HG02798 (cell line): ENCODE measurements around the gene LIN7B.
"Not testable (repeated sequence)": the region's sequence is repeated elsewhere in the genome, so short reads cannot be mapped to it uniquely, and the experiment has no call there.

ENCODE experiments used
- ATAC-seq: cut with Tn5 transposase; IDR thresholded peaks from one replicate; pipeline ENCODE4 v1.9.1; 2021; ENCODE audit warnings: mild to moderate bottlenecking; ENCODE audit not compliant: unreplicated experiment, poor library complexity

Gene LIN7B

GRCh38 chr19:49141352-49141751 is 27.2 kb downstream of the LIN7B start:
- no peak for ATAC-seq

DNA sequence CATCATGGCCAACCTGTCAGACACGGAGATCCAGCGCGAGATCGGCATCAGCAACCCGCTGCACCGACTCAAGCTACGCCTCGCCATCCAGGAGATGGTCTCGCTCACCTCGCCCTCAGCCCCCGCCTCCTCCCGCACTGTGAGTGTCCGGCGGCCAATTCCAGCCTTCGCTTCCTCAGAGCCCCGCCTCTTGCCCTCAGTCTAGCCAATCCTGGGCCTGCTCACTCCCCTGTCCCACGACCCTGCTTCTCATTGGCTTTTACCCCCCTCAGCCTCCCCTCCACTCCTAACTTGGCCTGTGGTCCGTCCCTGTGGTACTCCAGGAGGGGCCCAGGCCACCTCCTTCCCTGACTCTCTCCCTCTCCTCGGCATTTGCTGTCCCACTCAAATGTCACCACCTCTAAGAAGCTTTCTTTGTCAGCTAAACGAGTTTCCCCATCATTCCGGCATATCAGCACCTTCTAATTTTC is 28.7 kb downstream of the LIN7B start:
- ATAC-seq = peak; percentile 57

DNA sequence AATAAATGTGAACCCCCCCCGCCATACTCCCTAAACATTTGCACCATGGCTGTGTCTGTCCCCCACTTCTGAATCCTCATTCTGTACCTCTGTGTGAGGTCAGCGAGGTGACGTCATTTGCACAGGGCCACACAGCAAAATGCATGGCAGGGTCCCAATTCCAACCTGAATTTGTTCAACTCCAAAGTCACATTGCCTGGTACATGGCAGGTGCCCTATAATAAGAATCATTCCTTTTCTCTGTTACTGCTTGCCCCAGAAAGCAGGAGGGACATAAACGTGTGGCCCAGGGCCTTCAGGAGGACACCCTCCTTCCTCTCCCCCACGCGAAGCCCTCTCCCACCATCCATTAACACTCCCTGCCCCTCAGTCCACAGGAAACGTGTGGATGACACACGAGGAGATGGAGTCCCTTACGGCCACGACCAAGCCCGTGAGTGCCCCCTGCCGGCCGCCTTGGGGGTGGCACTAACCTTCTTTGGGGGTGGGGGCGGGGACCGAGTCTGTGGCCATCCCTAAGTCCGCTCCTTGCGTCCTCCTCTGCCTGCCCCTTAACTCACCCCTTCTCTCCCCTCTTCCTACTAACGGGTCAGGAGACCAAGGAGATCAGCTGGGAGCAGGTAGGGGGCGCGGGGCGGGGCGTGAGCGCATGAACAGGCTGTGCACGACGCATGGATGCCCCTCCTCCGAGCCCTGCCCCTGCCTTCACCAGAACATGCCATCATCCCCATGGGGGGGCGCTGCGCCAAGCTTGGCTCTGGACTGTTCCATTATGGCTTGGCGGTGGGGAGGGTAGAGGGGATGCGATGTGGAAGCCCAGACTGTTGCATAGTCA is 31.6 kb downstream of the LIN7B start:
- ATAC-seq = no peak

GRCh38 chr19:49146408-49146770 is 32.2 kb downstream of the LIN7B start:
- ATAC-seq = not testable (repeated sequence)

- ATAC-seq = no peak
These were observed 34.0 kb downstream of the LIN7B start for GRCh38 chr19:49148044-49148682.

DNA sequence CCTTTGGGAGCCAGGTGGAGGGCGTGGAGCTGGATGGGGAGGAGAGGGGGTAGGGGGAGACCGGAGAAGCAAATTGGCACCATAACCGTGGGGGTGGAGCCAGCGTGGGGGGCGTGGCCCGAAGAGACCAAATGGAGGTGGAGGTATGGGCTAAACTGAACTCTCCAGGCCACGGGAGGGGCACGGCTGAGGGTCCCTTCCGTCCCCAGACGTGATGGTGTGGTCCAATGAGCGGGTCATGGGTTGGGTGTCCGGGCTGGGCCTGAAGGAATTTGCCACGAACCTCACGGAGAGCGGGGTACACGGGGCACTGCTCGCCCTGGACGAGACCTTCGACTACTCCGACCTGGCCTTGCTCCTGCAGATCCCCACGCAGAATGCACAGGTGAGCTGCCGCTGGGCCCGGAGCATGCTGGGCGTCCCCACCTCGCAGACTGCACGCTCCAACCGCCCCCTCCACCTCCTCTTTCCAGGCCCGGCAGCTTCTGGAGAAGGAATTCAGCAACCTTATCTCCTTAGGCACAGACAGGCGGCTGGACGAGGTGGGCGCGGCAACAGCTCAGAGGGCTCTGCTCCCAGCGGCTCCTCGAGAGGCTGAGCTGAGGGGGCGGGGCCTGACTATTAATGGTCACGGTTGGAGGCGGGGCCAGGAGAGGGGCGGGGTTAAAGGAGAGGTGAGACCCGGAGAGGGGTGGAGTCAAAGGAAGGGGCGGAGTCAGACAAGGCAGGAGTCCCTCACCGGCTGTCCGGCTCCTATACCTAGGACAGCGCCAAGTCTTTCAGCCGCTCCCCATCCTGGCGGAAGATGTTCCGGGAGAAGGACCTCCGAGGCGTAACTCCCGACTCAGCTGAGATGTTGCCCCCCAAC is 34.8 kb downstream of the LIN7B start:
- ATAC-seq = no peak

GRCh38 chr19:49149652-49150105 is 35.5 kb downstream of the LIN7B start:
- no peak for ATAC-seq

DNA sequence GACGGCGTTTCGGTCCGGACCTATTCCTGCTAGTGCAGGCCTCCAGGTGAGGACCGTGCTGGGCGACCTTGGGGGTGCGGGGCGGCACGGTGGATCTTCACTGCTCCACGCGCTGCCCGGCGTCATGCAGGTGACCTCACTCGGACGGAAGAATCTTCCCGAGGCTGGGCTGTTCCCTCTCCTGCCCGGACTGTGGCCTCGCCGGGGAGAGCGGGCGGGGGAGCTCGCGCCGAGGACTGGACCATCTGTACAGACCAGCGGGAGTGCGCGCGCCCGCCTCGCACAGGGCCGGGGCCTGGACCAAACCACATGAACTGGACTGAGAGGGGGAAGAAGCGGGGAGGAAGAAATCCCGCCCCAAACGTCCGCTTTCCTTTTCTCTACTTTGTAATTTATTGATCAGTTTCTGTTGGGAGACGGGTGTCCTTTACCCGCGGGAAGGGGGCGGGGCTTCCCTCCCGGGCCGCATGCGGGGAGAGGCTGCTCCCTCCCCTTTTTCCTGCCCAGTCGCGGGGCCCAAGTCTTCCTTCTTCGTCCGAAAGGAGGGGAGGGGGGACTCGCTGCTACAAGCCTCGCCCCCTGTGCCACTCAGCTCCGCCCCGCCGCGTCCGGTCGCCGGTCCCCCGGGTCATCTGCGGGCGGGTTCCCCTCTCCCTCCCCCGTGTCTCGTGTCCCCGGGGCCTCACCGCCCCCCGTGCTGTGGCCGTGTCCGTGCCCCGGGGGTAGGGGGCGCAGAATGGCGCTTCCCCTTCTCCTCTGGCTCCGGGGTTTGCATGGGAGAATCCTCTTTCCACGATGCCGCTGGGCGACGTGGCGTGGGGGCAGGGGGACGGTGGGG is 36.2 kb downstream of the LIN7B start:
- ATAC-seq = no peak

DNA sequence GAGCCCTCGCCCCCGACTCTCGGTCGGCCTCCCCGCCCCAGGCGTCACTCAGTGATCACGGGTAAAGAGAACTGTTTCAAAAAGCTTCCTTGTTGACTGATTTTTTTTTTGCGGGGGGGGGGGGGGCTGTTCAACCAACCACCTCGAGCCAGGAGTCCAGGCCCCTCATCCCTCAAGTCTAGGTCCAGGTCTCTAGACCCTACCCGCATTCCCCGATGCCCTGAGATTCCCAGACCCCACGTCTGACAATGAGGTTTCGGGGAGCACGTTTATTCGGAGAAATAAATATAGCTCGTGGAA is 36.7 kb downstream of the LIN7B start:
- ATAC-seq = no peak

GRCh38 chr19:49151267-49152118 is 37.3 kb downstream of the LIN7B start:
- ATAC-seq = no peak

DNA sequence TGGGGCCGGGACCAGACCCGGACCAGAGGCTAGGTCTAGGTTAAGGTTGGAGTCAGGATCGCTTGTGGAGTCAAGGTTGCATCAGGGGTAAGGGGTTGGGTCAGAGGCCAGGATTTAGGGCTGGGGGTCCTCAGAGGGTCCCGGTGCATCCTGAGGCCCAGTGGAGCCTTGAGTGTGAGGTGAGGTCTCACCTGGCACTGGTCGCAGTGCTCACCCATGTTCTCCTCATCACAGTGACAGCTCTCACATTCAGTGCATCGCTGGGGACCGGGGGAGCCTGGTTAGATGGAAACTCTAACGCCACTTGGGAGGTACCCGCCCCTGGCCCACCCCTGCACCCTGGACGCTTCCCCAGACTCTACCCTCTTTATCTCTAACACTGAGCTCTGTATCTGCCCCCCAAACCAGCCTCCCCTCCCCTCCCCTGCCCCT is 38.0 kb downstream of the LIN7B start:
- no peak for ATAC-seq

DNA sequence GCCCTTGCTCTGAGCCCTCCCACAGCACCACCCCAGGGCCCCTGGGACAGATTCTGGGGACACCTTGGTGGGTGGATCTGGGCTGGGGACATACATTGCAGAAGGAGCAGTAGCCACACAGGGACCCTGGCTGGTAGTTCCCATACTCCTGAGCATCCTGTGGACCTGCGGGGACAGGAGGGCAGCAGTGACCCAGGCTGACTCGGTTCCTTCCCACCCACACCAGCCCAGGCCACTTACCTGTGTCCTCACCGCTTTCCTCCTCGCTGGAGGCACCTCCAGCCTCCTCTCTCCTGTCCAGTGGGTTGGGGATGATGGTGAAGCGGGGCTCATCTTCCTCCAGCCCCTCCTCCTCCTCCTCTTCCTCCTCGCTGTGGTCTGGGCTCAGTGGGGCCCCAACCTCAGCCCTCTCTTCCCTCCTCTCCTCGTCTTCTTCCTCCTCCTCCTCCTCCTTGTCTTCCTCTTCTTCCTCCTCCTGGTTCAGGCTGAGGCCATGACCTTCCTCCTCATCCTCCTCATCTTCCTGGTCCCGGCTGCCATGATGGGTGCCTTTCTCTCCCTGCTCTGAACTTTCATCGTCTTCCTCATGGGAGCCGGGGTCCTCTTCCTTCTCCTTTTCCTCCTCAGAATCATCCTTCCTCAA is 39.1 kb downstream of the LIN7B start:
- no peak for ATAC-seq

- no peak for ATAC-seq
These were observed 40.1 kb downstream of the LIN7B start for GRCh38 chr19:49154279-49154678.

DNA sequence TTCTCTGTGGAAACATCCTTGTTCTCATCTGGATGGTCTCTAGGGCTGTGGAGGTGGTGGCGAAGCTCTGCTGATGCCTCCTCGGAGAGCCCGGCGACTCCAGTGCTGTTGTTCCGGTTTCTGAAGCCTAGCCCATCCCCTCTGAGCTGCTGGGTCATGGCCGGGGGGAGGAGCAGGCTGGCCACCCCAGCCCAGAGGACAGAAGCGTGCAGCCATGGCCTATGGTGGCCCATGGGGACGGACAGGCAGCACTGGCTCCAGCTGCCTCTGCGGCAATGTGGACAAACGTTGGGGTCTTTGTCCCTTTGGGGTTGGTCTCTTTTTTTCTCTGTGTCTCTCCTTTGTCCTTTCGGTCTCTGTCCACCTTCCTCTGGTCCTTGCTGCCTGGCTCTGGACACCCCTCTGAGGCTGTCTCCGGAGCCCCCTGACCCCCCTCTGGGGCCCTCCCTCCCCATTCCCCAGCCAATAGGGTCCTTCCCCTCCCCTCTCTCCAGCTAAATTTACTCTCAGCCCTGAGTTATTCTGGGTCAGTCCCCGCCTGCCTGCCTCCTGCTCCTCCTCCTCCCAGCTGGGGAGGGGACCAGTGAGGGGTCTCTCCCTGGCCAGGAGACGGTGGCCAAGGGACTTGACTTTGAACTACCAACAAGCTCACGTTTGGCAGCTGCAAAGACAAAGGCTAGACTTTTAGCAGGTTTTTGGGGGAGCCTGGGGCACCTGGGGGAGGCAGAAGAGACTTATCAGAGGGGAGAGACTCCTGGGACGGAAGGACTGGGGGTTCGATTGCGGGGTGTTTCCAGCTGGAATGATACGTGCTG is 41.0 kb downstream of the LIN7B start, which contains the start of gene HRC:
Gene HRC, minus strand, starts transcription at position 392 of the 815 bp plus-strand sequence. Its CDS starts 159 bp downstream, at position 233.
- ATAC-seq = no peak

DNA sequence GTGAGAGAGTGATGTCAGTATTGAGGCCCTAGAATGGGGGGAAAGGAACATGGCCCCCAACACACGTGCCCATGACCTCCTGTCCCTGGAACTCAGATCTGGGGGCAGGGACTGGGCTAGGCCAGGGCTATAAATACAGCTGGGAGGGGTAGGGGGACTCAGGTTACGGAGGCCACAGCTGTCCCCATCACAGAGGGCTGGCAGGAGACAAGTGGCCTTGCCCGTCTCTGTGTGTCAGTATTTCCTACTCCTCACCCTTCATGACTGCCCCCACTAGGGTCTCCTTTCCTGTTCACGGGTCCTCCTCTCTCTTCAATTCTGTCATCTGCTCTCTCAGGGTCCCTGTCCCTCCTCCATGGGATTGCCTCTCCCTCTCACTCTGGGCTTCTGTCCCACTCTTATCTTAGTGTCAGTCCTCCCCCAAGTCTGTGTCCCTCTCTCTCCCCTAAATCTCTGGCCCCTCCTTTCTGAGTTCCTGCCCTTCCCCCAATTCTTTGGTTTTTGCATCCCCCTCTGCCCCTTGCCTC is 41.7 kb downstream of the LIN7B start:
- ATAC-seq = no peak

GRCh38 chr19:49157445-49158224 is 43.5 kb downstream of the LIN7B start, which contains the start of gene TRPM4:
TSS of gene TRPM4 (plus strand) at chr19:49157792. CDS start at chr19:49157867, 75 bp downstream.
- ATAC-seq = no peak
